ENCODE data around the gene SARDH.
"Not testable (repeated sequence)": the region's sequence is repeated elsewhere in the genome, so short reads cannot be mapped to it uniquely, and the experiment has no call there.

Gene SARDH

DNA sequence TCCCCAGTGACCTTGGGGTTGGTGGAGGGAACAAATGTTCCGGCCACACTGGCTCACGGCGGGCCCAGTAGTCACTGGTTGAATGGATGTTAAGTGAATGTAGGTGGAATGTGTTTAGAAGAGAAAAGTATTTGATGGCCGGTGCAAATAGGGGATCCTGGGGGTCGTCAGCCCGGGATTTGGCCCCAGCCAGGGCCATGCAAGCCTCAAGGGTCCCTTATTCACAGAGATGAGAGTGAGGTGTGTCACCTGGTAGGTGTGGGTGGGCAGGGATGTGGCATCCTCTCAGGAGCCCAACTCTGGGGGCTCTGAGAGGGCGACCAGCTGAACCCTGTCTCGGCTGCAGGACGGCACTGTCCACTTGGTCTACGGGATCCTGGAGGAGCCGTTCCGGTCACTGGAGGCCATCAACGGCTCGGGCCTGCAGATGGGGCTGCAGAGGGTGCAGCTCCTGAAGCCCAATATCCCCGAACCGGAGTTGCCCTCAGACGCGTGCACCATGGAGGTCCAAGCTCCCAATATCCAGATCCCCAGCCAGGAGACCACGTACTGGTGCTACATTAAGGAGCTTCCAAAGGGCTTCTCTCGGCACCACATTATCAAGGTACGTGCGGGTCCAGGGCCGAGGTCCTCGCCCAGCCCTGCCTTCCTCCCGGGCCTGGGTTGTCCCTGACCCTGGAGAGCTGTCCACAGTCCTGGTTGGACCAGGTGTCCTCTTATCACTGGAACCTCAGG is 96.1 kb downstream of the SARDH start:
- DNase-seq: no peak

DNA sequence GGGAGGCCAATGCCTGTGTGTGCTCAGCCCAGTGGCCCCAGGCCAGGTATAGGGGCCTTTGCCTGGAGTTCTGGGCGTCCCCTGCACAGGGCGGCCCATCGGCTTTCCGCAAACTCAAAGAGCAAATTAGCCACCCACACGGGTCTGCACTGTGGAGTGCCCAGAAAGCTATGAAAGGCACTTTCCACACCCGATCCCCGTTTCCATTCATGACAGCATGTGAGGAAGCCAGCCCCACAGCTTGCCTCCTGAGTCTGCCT is 96.8 kb downstream of the SARDH start:
- DNase-seq: no peak

DNA sequence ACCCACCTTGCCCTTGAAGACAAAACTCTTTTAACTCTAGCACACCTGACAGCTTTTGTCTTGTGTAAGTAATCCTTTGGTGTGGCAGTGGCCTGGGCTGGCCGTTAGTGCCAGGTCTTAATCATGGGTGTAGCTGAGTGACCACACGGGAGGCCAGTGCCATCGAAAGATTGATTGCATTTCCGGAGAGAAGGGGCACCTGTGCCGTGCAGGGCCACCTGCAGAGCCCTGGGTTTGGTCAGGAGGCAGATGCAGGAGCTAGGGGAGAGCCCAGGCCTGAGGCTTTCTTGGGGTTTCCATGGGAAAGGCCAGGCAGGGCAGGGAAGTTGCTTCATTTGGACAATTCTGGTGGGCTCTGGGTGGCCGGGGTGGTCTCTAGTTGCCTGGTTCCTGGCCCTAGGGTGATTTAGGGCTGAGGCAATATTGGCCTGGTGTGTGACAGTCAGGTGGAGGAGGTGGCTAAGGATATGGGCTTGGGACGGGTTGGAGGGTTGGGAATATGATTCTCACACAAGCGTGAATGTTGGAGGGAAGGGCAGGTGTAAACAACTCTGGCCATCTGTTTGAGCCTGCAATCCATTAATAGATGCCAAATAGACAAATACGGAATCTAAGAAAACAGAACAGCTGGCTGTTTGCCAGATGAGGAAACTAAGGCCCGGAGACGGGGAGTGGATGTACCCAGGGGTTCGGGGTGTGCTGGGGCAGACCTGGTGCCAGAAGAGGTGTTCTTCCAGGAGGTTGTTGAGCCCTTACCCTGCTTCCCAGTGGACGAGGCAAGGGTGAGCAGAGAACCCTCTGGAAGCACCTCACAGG is 97.4 kb downstream of the SARDH start:
- DNase-seq: no peak

DNA sequence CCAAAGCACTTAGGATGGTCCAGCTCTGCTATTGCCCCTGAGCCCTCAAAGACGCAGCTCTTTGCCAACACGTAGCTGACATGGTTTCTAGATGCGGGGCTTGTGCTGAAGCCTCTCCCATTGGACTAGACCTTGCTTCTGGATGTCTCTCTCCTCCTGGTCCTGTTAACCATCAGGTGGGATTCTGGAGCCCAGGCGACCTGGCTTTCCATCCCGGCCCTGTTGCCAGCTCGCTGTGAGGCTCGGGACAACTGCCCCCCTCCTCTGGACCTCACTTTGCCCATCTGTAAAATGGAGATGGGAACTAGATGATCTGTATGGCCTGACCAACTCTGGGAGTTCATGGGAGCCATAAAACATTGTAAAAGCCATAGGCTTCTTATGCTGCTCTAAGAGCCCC is 98.0 kb downstream of the SARDH start:
- DNase-seq: no peak

- no peak for DNase-seq
Observed at GRCh38 chr9:133639613-133640012, 98.5 kb downstream of the SARDH start.

DNA sequence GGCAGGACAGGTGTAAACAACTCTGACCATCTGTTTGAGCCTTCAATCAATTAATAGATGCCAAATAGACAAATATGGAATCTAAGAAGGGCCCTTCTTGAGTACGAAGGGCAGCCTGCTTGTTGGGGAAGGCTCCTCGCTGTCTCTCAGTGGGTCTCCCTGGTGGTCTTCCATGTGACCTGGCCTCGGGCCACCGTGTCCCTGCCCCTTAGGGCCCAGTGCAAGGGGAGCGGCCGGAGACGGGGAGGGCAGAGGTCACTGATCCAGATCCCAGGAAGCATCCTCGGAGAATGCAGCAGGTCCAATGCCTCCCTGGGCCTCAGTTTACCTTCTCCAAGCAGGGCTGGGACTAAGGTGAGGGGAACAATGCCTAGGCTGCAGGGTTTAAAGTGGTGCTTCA is 99.4 kb downstream of the SARDH start:
- DNase-seq: no peak

DNA sequence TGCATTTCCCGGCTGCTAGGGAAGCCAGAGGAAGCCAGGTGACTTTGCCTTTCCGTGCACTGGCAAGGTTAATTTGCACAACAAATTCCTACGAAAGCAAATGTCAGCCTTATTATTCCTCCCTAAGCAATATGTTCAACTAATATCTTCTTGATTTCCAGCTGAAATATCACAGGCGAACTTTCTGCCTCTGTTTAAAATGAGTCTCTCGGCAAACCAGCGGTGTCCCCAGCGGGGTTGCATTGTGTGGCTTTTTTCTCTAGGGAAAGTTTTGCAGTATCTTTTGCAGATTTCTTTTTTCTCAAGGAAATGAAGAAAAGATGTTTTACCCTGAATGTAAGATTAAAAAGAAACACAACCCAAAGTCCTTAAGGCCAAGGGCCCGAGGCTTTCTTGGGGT is 100.1 kb downstream of the SARDH start:
- DNase-seq: no peak

- no peak for DNase-seq
Observed at GRCh38 chr9:133637451-133638055, 100.6 kb downstream of the SARDH start.

- DNase-seq: no peak
Observed at GRCh38 chr9:133636902-133637301, 101.2 kb downstream of the SARDH start.

- DNase-seq: no peak
Observed at GRCh38 chr9:133635533-133636531, 102.3 kb downstream of the SARDH start, which contains the start of gene DBH. Gene DBH (plus strand): TSS chr9:133636363. CDS start chr9:133636372, 9 bp downstream.

DNA sequence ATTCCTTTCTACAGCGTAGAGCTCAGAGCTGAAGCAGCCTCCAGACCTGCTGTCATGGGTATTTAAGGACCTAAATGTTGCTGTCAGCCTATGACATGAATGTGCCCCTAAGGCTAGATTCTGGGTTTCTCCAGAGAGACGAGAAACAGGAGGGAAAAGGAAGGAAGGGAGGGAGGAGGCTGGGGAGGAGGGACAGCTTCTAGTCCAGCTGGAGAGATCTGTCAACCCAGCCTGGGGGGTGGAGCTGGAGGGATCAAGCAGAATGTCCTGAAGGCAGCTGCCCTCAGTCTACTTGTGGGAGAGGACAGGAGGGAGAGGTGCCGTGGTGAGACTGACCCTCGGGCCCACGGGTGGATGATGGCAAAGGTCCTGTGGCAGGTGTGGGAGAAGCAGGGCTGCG is 103.1 kb downstream of the SARDH start:
- no peak for DNase-seq

DNA sequence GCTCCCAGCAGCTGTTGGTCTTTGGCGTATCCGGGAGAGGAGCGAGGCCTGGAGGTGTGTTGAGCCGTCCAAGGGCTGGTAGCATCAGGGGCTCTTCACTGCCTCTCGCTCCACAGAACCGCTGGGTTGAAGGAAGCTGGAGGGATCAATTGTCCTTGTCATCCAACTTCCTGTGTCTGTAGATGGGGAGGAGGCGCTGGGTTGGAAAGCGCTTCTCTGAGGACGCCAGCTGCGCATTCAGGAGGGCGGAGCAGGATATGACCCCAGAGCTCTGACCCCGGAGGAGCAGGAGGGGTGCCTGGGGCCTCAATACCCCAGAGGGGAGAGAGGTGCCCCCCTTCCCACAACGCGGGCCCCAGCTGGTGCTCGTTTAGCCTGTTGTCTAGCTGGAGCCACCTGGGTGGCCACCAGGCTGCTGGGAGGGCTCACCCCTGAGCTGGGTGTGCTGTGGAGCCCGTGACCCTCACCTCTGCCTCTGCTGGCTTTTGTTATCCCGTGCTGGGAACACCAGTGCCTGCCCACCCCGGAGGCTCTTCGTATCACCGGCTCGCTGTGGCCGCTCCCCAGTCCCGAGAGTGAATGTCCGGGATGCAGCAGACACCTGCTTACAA is 104.0 kb downstream of the SARDH start:
- no peak for DNase-seq

DNA sequence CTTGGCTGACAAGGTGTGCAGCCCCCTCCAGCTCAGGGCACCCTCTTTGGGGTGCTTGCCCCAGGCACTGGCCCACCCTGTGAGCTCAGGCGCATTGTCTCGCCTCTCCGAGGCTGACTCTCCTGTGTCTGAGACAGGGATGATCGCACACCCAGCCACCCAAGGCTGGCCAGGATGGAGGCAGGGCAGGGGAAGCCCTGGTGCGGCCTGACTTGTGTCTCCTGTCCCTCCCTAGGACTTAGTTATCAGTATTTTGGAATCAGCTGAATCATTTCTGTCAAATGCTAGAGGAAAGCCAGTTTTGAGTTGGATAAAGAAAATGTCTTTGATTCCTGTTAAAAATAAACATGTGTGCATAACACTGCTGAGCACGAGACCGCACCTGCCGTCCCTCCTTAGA is 104.5 kb downstream of the SARDH start:
- DNase-seq: no peak

DNA sequence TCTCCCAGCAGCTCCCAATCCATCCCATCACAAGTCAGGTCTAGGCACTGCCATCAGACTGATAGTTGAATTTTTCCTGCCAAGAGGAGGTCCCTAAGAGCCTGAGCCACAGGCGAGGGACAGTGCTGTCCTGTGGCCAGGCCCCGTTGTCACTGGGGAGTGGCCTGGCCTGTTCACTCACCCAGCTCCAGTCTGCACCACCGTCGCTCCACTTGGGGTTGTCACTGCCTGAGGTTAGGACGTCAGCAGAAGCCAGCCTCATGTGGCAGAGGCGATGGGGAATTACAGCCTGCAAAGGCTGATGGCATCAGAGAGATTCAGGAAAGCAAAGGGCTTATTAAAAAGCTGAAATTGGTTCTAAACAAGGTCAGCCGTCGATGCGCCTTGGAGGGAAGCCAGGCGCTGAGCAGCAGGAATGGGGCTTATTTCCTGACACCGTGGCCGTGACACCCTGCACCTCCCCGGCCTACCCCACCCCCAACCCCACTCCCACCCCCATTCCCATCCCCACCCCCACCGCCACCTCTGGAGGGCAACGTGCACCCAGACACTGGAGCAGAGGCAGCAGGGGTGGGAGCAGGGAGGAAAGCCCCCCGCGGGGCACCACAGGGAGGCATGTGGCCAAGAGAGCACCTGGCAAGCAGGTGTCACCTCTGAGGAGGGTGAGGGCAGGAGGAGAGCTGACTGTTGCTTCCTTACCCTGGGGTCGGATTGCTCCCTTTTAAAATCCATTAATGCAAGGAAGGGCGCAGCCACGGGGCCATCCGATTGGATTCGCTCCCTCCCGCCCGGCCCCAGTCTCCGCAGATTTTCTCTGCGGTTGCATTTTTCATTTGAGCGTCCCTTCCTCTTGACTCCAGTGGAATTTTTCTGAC is 105.1 kb downstream of the SARDH start:
- no peak for DNase-seq

DNA sequence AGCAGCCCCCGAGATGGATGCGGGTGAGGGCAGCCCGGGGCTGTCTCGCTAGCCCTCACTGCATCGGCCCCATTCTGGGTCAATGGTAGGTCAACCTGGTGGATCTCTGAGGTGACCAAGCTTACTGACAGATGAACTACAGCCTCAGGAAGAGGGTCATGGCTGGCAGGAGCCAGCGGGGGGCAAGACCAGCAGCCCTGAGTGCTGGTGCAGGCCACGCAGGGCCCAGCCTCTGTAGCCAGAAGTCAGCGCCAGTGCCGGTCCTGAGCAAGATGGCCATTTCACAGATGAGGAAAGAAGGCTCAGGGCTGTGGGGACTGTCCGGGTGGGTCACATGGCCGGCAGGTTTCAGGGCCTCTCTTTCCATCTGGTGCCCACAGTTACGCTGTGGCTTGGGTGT is 107.0 kb downstream of the SARDH start:
- DNase-seq: no peak

- DNase-seq: no peak
Observed at GRCh38 chr9:133629221-133630110, 108.7 kb downstream of the SARDH start.

DNA sequence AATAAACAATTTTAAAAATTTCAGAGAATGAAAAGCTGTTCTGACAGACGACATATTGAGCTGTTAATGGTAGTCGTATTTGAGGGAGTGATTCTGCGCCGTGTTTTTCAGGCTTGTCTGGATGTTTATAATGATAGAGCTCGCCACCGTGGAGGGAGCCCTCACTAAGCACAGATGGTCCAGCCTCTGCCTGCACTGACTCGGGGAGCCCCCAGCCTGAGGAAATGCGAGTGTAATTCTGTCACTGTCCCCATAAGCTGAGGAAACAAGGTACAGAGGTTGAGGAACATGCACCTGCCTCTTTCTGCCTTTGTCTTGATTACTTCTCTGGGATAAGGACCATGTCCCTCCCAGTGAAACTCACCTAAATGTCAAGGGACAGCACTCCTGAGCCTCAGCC is 109.4 kb downstream of the SARDH start:
- no peak for DNase-seq

DNA sequence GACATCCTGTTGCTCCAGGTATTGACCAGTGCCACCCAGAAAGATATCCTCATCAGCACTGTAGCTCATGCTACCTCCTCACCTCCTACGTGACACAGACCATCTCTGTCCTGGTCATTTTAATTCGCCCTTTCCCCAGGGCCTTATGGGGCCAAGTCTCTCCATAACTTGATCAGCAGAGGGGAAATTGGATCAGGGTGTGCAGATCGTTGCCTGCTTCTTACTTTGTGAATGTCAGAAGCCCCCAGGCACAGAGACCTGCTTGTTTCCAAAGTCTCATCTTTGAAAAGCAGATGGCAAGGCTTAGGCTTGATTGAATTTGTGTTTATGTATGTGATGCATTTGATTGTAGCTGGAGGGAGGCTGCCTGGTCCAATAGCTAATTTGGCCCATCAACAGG is 110.8 kb downstream of the SARDH start:
- no peak for DNase-seq

GRCh38 chr9:133626008-133626407 is 112.1 kb downstream of the SARDH start:
- not testable (repeated sequence) for DNase-seq

DNA sequence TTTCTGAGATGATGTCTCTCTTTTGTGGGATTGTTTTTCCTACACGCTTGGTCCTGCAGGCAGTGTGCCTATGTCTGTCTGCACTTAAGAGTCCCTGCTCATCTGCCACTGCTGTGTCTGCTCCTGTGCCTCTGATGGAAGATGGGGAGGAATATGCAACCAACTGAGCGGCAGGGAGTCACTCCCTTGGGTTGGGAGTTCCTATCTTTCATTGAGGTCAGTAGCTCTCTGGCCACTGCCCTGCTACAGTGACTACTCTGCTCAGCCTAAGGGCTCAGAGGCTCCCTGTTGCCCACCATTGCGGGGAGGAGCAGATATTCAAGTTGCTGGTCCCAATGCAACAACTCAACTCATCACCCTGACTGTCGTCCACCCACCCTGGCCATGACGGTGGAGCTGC is 115.6 kb downstream of the SARDH start:
- no peak for DNase-seq

All from femur (tissue), 1 donor.